ENCODE results near the gene BCLAF3.

Gene BCLAF3

DNA sequence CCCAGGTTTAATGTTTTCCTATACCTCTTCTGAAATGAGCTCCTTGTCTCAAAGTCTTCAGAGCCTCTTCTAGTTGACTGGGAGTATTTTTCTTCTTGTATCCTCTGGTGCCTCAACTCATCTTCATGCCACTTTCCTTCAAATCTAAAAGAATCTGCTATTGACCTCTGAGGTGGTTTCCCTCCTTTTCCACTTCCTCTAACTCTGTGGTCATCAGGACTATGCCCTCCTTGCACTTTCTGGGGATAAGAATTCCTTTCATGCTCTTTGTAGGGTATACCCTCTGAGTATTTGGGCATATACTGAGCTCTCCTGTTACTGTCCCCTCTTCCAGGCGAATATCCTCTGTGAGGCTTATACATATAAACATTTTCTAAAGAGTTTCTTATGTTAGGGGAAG lies 24.8 kb downstream of the BCLAF3 start:
- DNase-seq: no peak

DNA sequence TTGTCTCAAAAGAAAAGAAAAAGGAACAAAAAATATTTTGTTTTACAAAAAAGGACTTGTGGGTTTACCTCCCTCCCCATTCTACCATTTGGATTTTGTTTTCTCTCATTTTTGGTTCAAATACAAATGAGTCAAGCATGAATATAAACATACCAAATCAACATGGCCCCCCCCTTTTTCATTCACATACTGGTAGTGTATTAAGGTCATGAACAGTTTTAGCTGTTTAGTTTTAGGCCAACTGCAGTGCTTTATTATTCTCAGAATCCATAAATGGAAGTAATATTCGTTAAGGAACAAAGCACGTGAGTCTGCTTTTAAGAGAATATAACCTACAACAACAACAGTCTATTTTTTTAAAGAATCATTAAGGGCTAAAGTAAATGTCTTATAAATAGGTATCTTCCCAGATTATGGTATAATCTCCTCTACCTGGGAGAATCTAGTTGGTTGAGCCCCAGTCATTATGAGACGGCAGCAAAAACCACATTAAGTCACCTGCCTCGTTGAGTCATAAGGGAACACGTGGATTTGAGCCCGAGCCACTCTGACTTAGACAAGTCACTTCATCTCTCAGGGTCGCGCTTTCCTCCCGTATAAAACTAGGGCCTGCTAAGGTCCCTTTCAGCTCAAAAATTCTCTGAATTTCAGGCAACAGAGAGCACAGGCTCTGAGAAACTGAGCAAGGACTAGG lies 26.7 kb downstream of the BCLAF3 start:
- no peak for DNase-seq

DNA sequence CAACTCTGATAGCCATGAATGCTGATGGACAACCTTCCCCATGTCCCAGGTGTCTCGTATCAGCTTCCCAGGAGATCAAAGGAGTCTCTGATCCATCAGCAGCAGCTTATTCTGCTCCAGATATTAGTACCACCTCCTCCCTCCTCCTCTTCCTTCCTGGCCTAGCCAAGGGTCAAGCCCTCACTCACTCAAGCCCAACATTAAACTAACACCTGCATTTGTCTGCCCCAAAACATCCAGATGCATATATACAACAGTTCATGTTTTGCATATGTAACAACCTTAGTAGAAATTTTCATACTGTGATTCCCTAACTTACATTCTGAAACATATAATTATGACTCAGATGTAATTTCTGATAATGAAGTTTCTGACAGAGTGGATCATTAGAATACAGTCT lies 29.9 kb downstream of the BCLAF3 start:
- no peak for DNase-seq

DNA sequence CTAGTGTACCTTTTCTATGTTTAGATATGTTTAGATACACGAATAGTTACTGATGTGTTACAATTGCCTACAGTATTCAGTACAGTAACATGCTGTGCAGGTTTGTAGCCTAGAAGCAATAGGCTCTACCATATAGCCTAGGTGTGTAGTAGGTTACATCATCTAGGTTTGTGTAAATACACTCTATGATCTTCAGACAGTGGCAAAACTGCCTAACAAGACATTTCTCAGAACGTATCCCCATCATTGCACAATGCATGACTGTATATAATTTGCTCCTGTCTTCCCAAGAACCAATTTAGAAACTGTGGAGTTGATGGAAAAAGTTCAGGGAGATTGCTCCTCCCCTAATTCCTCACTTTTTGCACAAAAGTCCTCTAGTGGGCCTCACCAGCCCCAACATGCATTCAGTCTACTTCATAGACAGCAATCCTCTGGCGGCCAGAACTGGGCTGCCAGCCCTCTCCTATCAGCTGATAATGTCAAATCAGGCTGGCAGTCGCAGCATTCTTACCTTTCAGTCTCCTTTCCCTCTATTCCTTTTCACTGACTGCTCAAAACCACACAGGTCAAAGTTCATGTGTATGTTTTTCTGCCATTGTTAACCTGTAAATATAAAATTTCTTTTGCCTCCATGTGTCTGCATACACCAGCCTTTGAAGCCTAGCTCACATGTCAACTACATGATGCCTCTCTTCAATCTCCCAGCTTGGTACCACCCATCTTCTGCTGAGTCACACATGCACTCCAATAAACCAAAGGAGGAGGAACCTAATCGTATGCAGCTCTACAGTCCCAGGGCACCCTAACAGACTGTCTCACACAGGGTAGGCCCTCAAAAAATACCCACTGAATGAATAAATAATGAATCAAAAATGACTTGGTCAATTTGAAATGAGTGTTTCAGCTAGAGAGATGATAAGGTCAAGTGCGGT lies 32.0 kb downstream of the BCLAF3 start:
- no peak for DNase-seq

DNA sequence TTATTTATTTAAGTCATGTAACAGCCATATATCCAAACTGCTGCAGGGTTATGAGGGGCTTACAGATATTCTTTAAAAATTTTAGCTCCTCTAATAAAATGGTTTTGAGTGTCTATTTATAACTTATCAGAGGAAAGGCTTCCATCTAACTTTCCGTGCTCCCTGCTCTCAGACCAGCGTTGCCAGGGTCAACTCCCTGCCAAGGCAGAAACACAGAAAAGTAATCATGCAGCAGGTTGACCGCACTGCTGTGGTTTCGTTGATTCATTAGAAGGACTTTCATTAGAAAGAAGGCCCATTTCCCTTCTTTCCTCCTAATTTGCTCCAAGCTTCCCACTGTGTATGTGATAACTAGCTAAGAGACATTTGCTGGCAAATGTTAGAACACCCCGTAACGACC lies 33.9 kb downstream of the BCLAF3 start:
- no peak for DNase-seq

DNA sequence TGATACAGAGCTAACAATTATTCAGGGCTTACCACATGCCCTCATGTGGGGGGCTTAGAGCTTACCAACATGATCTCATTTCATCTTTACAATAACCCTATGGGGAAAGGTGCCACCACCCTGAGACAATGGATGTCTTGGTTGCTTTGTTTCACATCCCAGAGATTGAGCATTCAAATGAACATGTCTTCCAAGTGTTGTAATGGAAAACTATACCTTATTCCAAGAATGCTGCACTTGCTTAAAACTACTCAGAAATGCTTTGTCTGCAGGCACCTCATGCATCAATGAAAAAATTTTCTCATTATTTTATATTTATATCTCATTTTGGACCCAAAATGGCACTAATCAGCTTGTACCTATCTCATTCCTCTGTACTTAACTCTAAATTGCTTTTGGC lies 34.6 kb downstream of the BCLAF3 start:
- DNase-seq: no peak

DNA sequence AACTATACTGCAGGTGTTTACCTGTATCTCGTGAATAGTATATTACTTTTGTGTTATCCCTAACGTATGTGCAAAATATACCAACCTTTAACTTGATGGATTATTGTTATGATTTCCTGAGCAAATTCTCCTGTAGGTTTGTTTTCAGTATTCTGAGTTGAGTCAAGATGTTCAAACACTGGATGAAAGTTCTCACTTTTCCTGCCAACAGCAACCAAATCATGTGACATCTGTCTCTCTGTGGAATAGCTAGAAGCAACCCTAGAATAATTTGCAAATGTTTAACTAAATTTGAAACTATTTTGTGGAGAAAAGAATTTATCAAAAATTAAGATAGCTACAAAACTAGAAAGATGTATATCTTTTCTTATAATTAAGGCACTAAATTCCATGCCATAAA lies 35.6 kb downstream of the BCLAF3 start:
- DNase-seq: no peak

DNA sequence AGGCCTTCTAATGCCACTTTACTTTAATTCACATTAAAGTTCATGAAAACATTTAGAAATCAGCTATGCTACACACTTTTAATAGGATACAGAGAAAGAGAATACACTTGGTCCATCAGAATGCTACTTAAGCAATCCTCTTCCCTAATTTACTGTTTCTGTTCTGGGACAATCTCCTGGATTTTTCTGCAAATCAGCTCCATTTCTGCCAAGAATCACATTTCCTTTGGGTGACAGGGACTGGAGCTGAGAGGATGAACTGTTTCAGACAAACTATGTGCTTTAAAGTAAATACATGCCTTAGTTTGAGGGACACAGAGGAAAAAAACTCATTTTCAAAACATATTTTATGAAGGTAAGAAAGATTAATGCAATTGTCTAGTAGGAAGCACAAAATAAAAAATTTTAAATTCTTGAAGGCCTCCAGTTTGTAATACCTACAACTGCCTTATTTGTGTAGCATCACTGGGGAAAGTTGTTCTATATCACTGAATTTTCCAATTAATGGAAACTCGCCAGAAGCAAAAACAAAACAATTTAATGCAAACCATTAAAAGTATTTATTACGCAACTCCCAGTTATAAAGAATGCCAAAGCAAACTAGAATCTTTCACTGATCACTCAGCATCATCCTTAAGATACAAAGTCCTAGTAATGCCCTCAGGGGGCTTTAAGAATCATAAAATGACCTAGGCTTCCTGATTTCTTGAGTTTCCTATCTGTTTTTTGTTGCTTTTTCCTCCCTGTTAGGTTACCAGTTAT lies 36.3 kb downstream of the BCLAF3 start:
- no peak for DNase-seq

DNA sequence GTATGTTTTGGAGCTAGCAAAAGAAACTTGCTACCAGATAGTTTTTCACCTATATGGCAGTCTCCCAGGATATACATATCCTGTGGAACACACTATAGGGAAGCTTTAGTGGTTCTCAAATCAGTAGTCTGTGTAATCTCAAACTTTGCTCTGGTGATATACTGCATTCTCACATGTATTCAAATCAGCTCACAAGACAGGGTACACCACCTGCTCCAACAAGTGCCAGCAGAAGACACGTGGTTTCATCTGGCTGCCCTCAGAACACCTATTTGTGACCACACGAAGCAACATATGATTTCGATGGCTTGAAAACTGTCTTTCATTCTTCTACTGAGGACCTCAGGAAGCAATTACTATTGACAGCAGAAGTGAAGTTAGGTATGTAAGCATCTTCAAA lies 37.7 kb downstream of the BCLAF3 start:
- DNase-seq: no peak

DNA sequence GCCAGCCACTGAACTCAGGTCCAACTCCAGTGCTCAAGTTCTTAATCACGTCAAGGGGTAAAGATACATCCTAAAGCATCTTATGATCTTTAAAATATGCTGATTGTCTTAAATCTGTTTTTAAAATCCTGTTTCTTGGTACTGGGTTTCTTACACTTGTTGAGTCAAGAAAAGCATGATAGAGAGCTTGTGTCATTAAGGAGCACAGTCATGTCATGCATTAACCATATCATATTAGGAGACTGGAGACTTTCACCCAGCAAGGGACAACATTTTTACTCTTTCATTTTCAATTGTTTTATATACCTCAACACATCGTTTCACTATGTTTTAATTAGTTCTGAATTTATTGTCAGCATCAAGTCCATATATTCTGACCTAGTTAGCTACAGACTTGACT lies 41.5 kb downstream of the BCLAF3 start:
- no peak for DNase-seq

DNA sequence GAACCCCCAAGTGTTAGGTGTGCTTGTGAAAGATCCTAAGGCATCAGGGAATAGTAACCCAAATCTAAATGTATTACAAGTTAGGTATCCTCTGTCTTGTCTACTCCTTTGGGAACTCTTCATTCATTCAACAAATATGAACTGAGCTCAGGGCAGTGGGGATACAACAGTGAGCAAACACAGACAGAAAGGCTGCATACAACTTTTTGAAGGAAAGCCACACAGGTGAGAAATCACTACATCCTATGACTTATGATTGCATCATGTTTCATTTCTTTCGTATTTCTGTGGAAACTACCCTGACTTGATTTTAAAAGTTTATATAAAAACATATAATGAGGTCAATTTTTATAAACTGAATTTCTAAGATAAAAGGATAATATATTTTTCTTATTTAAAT lies 43.2 kb downstream of the BCLAF3 start:
- no peak for DNase-seq

Data from CD4-positive, alpha-beta T cell treated with Interferon alpha-2 for 1 hour (primary cell).